Body of pancreas (tissue), 4 donors: ENCODE measurements around the gene COMT. TPM values are rescaled to one million over a fixed set of nuclear protein-coding genes. Genes with fewer than 3 reads are reported as not detected.

Source experiments
- ATAC-seq: fragments of 150-250 bp; one replicate; pipeline ENCODE4 v1.9.1; 2016
- DNase-seq, 4 donors: peaks; one replicate each; pipeline ENCODE4 v3.0.0-alpha.2; 2019
- H3K27ac ChIP-seq, 4 donors: fragments of 200-600 bp; sonication (generic); 1 replicate in 3 of 4; 2 replicates in 1 of 4; pipeline versions ENCODE4 v1.5.1 to v1.6.1; 2016 to 2019; ENCODE audit warnings: mild to moderate bottlenecking in 1 of 4, mixed read lengths in 1 of 4, moderate library complexity in 1 of 4
- H3K27me3 ChIP-seq, 2 donors: fragments of 200-600 bp; sonication (generic); one replicate each; pipeline ENCODE4 v1.6.0; 2016; ENCODE audit warnings: mild to moderate bottlenecking in 1 of 2
- H3K36me3 ChIP-seq, 2 donors: fragments of 200-600 bp; sonication (generic); replicated peaks in 1 of 2; 2 replicates each; pipeline ENCODE4 v1.5.1; 2016; ENCODE audit warnings: low read depth in 2 of 2; ENCODE audit not compliant: insufficient read depth in 1 of 2
- H3K4me1 ChIP-seq: fragments of 200-600 bp; sonication (generic); one replicate; pipeline ENCODE4 v1.6.0; 2016
- H3K4me3 ChIP-seq, 2 donors: fragments of 200-600 bp; sonication (generic); 1 replicate in 1 of 2; 2 replicates in 1 of 2; pipeline ENCODE4 v1.5.1; 2016 to 2019
- H3K9me3 ChIP-seq, 3 donors: fragments of 200-600 bp; sonication (generic); 1 replicate in 2 of 3; 2 replicates in 1 of 3; pipeline ENCODE4 v1.5.1; 2016
- POLR2A ChIP-seq, 3 donors: fragments of 450-650 bp; IDR thresholded peaks; one replicate each; pipeline ENCODE4 v1.6.1; 2016; ENCODE audit warnings: antibody characterized with exemption in 3 of 3, mild to moderate bottlenecking in 2 of 3
- WGBS, 2 donors: methylation state at CpG; one replicate each; pipeline ENCODE4 v1.1.5; 2017; 5-methylcytosine and 5-hydroxymethylcytosine counted together
- intact Hi-C: fragments of 100-400 bp; cut with DNase I; formaldehyde crosslinking; loops from one replicate; pipeline ENCODE4 v1.15.1; 2023
- total RNA-seq, 2 donors: library from RNA; depleted of rRNA; stranded (reverse); fragments of >200 nt; gene quantifications; one replicate each; pipeline ENCODE4 v1.1.0, GENCODE V29; 2016
- TF ChIP-seq, protein P1 (sequence below), 7 experiments: fragments of 450-650 bp in 4 of 7; fragments of 200-600 bp in 3 of 7; sonication (generic) in 3 of 7; IDR thresholded peaks; one replicate each; pipeline ENCODE4 v1.5.1; 2016 to 2019; ENCODE audit warnings: antibody characterized with exemption in 7 of 7

Gene COMT
- total RNA-seq, 2 donors from 2014 or later = 85.6 to 98.2 TPM

DNA sequence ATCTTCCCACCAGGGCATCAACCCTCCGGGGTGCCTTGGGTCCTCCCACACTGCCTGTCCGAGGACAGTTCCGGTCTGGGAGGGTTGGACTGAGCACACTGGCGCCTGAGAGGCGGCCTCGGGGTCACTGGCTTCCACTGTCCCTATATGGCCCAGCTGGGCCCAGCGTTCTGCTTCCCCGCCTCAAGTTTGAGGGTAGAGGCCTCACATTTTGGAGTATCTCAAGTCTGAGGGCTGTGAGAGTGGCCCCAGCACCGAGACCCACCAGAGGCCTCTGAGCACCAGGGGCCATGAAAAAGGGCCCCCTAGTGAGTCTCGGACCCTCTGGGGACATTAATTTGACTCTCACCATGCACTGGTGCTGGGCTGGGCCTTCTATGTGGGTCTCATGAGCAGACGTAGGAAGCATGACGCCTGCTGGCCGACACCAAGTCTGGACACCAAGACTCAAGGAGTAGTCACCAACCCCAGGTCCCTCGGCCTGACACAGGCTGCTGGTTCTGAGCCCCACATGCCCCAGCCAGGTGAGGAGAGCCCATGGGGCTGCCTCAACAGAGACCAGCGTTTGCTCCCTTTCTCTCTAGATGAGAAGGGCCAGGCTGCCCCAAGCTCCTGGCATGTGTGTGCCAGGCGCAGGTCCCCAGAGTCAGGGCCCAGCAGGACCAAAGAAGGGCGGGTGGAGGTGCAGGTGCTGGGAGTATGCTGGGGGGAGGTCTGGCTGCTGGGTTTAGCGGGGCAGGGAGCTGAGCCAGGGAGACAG is 47.6 kb downstream of the COMT start:
- DNase-seq (no peak), ATAC-seq (no peak)
- H3K27ac ChIP-seq = no peak overlapping the region
- H3K27me3 ChIP-seq = no peaks in the 10 kb centered on the region
- H3K4me3 ChIP-seq = no peak overlapping the region
- peaks cover 23% of the 10 kb centered on the region for H3K4me1 ChIP-seq
- intact Hi-C loops = no loop called here
- no peaks in the 10 kb centered on the region for H3K9me3 ChIP-seq
- TF ChIP-seq POLR2A (IDR thresholded peaks at IDR 0.05) = no peak
- TF ChIP-seq, protein P1, sequence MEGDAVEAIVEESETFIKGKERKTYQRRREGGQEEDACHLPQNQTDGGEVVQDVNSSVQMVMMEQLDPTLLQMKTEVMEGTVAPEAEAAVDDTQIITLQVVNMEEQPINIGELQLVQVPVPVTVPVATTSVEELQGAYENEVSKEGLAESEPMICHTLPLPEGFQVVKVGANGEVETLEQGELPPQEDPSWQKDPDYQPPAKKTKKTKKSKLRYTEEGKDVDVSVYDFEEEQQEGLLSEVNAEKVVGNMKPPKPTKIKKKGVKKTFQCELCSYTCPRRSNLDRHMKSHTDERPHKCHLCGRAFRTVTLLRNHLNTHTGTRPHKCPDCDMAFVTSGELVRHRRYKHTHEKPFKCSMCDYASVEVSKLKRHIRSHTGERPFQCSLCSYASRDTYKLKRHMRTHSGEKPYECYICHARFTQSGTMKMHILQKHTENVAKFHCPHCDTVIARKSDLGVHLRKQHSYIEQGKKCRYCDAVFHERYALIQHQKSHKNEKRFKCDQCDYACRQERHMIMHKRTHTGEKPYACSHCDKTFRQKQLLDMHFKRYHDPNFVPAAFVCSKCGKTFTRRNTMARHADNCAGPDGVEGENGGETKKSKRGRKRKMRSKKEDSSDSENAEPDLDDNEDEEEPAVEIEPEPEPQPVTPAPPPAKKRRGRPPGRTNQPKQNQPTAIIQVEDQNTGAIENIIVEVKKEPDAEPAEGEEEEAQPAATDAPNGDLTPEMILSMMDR (IDR thresholded peaks at IDR 0.05) = no peak
- WGBS, 2 donors = 86 to 90% methylated on average over 15 to 18 of the region's 18 CpGs
- H3K36me3 ChIP-seq = no peaks in the 10 kb centered on the region

GRCh38 chr22:19989725-19990067 is 48.1 kb downstream of the COMT start:
- intact Hi-C loops = no loop called here
- H3K36me3 ChIP-seq = no peaks in the 10 kb centered on the region
- no peak overlapping the region for H3K27ac ChIP-seq
- DNase-seq (no peak), ATAC-seq (no peak)
- WGBS, 2 donors = 75 to 83% methylated on average over 3 of the region's 3 CpGs
- no peak overlapping the region for H3K4me3 ChIP-seq
- no peaks in the 10 kb centered on the region for H3K27me3 ChIP-seq
- TF ChIP-seq POLR2A (IDR thresholded peaks at IDR 0.05) = no peak
- TF ChIP-seq, protein P1 (IDR thresholded peaks at IDR 0.05) = no peak
- no peaks in the 10 kb centered on the region for H3K9me3 ChIP-seq
- peaks cover 22% of the 10 kb centered on the region for H3K4me1 ChIP-seq

DNA sequence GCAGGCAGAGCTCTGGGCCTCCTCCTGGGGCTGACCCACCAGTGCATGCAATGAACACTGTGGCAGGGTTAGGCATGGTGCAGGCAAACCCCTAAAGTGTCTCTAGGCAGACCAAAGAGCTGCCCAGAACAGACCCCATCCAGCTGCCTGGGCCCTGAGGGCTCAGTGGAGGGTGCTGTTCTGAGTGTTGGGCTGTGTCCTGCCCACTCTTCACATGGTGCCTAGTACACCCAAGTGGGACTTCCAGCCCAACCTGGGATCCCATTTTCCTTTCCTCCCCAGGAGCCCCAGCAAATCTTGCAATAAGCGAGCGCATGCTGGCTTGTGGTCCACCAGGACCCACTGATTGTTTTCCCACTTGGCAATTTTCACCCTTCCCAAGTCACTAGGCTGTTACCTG is 48.6 kb downstream of the COMT start:
- TF ChIP-seq POLR2A (IDR thresholded peaks at IDR 0.05) = no peak
- TF ChIP-seq, protein P1 (IDR thresholded peaks at IDR 0.05) = no peak
- H3K4me1 ChIP-seq = peaks cover 17% of the 10 kb centered on the region
- H3K36me3 ChIP-seq = no peaks in the 10 kb centered on the region

DNA sequence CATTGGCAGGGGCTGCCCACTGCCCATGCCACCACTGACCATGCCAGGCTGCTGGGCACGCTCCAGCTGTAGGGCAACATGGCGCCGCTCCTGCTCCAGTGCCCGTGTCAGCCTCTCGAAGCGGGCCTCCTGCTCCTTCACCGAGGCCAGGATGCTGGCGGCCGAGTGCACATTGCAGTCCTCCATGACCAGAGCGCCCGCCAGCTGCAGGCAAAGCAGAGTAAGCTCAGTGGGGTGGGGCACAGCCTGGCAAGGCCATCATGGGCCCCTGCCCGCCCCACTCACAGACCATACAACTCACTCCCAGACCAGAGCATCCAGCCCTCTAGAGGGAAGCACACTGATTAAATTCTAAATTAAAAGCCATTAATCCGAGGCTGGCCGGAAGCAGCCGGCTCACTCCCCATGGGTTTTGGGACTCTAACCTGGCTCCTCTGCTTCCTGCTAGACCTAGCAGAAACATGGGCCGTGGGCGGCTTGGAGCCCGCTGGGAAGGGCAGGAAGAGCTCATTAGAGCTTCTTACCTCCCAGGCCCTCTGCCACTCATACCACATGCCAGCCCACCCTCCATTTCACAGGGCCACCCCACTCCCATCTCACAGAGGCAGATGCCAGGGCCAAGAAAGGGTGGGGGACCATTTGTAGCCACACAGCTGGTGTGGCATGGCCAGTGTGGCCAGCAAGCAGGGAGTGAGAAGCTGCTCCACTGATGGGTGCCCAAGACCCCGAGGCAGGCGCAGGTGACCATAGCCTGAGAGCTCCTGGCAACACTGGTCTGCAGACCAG is 49.2 kb downstream of the COMT start:
- H3K36me3 ChIP-seq = no peaks in the 10 kb centered on the region
- peaks cover 11% of the 10 kb centered on the region for H3K4me1 ChIP-seq
- H3K4me3 ChIP-seq = no peak overlapping the region
- H3K9me3 ChIP-seq = no peaks in the 10 kb centered on the region
- 92 to 93% methylated on average over 13 to 14 of the region's 20 CpGs for WGBS, 2 donors
- intact Hi-C loops = no loop called here
- H3K27me3 ChIP-seq = no peaks in the 10 kb centered on the region
- H3K27ac ChIP-seq = no peak overlapping the region
- DNase-seq (no peak), ATAC-seq (no peak)
- TF ChIP-seq, protein P1 (IDR thresholded peaks at IDR 0.05) = no peak
- TF ChIP-seq POLR2A (IDR thresholded peaks at IDR 0.05) = no peak

More for the DNA sequence above, 48.6 kb downstream of the COMT start:
- H3K27ac ChIP-seq = no peak overlapping the region
- intact Hi-C loops = no loop called here
- H3K4me3 ChIP-seq = no peak overlapping the region
- ATAC-seq = no peak
- no peak for DNase-seq
- H3K9me3 ChIP-seq = no peaks in the 10 kb centered on the region
- WGBS, 2 donors = 50 to 100% methylated on average over 2 of the region's 2 CpGs
- H3K27me3 ChIP-seq = no peaks in the 10 kb centered on the region

DNA sequence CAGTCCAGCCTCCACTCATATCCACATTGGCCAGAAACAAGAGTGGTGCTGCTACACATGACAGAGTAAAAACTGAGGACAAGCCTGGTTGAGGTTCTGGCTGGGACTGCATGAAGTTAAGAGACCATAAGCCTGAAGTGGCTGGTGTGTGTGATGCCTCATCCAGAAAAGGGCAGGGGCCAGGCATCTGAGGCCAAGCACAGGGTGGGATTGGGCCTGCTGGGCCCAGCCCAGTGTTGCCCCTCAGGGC is 49.7 kb downstream of the COMT start:
- H3K27ac ChIP-seq = no peak overlapping the region
- H3K4me3 ChIP-seq = no peak overlapping the region
- H3K9me3 ChIP-seq = no peaks in the 10 kb centered on the region
- DNase-seq (no peak), ATAC-seq (no peak)
- no peaks in the 10 kb centered on the region for H3K36me3 ChIP-seq
- intact Hi-C loops = no loop called here
- TF ChIP-seq, protein P1 (IDR thresholded peaks at IDR 0.05) = no peak
- no peak for TF ChIP-seq POLR2A (IDR thresholded peaks at IDR 0.05)
- H3K4me1 ChIP-seq = peaks cover 6% of the 10 kb centered on the region
- H3K27me3 ChIP-seq = no peaks in the 10 kb centered on the region
